A673 (cell line): ENCODE measurements around the gene CTSW. TPM values are rescaled to one million over a fixed set of nuclear protein-coding genes. Genes with fewer than 3 reads are reported as not detected.
A peak's percentile ranks its signal among the peaks of the same experiment; 100 is the strongest.

Experiments
- BruUV-seq: library from RNA; stranded (reverse); fragments of 400-500 nt; replicated peaks from 2 replicates; lab custom pipeline; 2021; lab: Mats Ljungman, UMichigan
- CTCF ChIA-PET: fragments of 300-600 bp; sonication (Branson Sonifier 250); formaldehyde crosslinking; loops from one replicate; lab custom pipeline; 2022; ENCODE audit warnings: antibody characterized with exemption; lab: Charles Lee
- POLR2A ChIA-PET: fragments of 300-600 bp; sonication (Branson Sonifier 250); formaldehyde crosslinking; loops from one replicate; lab custom pipeline; 2022; ENCODE audit warnings: antibody characterized with exemption; ENCODE audit not compliant: low non-redundant PET; lab: Charles Lee
- DNase-seq: peaks from one replicate; pipeline ENCODE4 v3.0.0-alpha.2; 2015; ENCODE audit warnings: low spot score
- H3K27ac ChIP-seq: fragments of 200-600 bp; sonication (generic); 2 replicates; pipeline ENCODE4 v1.5.1; 2016; ENCODE audit warnings: mixed run types, low read depth, mild to moderate bottlenecking, mixed read lengths, antibody characterized with exemption, low read length; ENCODE audit not compliant: poor library complexity, severe bottlenecking
- H3K27me3 ChIP-seq: fragments of 200-600 bp; sonication (generic); replicated peaks from 2 replicates; pipeline ENCODE4 v1.6.1; 2017; ENCODE audit warnings: mixed run types, low read depth, mild to moderate bottlenecking, mixed read lengths, antibody characterized with exemption, low read length; ENCODE audit not compliant: insufficient read depth, poor library complexity
- H3K36me3 ChIP-seq: fragments of 200-600 bp; sonication (generic); 2 replicates; pipeline ENCODE4 v1.6.1; 2016; ENCODE audit warnings: mixed run types, mild to moderate bottlenecking, mixed read lengths, antibody characterized with exemption, low read length; ENCODE audit not compliant: insufficient read depth, poor library complexity, severe bottlenecking
- H3K4me1 ChIP-seq: fragments of 200-600 bp; sonication (generic); 2 replicates; pipeline ENCODE4 v1.6.1; 2017; ENCODE audit warnings: mixed run types, mild to moderate bottlenecking, mixed read lengths, antibody characterized with exemption, low read length; ENCODE audit not compliant: insufficient read depth, poor library complexity, severe bottlenecking
- H3K4me3 ChIP-seq: fragments of 200-600 bp; sonication (generic); 2 replicates; pipeline ENCODE4 v1.5.1; 2016; ENCODE audit warnings: low read depth, mixed run types, mild to moderate bottlenecking, mixed read lengths, low read length; ENCODE audit not compliant: poor library complexity, severe bottlenecking
- H3K9me3 ChIP-seq: fragments of 200-600 bp; sonication (generic); 2 replicates; pipeline ENCODE4 v1.6.1; 2016; ENCODE audit warnings: mixed run types, low read depth, mild to moderate bottlenecking, mixed read lengths, antibody characterized with exemption, low read length; ENCODE audit not compliant: poor library complexity, severe bottlenecking
- CTCF ChIP-seq: fragments of 300-800, 200-600 bp; sonication (generic); conservative IDR thresholded peaks from 2 replicates; pipeline ENCODE4 v1.5.1; 2017; ENCODE audit warnings: low read depth, mild to moderate bottlenecking, antibody characterized with exemption, low read length, moderate library complexity, mixed read lengths
- EZH2 ChIP-seq: fragments of 200-600 bp; sonication (generic); IDR thresholded peaks from 2 replicates; pipeline ENCODE4 v1.6.1; 2017; ENCODE audit warnings: borderline replicate concordance, low read depth, mild to moderate bottlenecking, mixed read lengths, antibody characterized with exemption, low read length; ENCODE audit not compliant: poor library complexity, severe bottlenecking
- intact Hi-C: fragments of 100-400 bp; cut with micrococcal nuclease; formaldehyde crosslinking; loops from one replicate; pipeline ENCODE4 v1.10.0; 2022; ENCODE audit not compliant: unreplicated experiment
- total RNA-seq: library from RNA; stranded (reverse); gene quantifications from 2 replicates; pipeline ENCODE4 v1.2.3, GENCODE V29; 2021

Gene CTSW
- total RNA-seq, 1 experiment from 2014 or later: not detected

GRCh38 chr11:65862191-65862735 lies 17.4 kb upstream of the CTSW start:
- Histone ChIP-seq H3K9me3 (no peaks in the 10 kb centered on the region), H3K4me1 (peaks cover 19% of the 10 kb centered on the region), H3K4me3 (no peak overlapping the region), H3K27ac (no peak overlapping the region), H3K36me3 (peaks cover 54% of the 10 kb centered on the region), H3K27me3 (no peaks in the 10 kb centered on the region)
- no TSS peak for BruUV-seq
- no peak for TF ChIP-seq EZH2
- TF ChIP-seq CTCF: no peak
- ChIA-PET POLR2A (no interaction called here), CTCF (no interaction called here)
- DNase-seq: no peak
- intact Hi-C loops: no loop called here

GRCh38 chr11:65862941-65863888 lies 16.4 kb upstream of the CTSW start:
- no peak overlapping the region for H3K4me3 ChIP-seq
- DNase-seq: peak; percentile 2
- no TSS peak for BruUV-seq

More at GRCh38 chr11:65862941-65863888, 16.4 kb upstream of the CTSW start:
- Histone ChIP-seq H3K4me1 (peaks cover 22% of the 10 kb centered on the region), H3K27me3 (no peaks in the 10 kb centered on the region), H3K27ac (no peak overlapping the region), H3K9me3 (no peaks in the 10 kb centered on the region), H3K36me3 (peaks cover 63% of the 10 kb centered on the region)
- ChIA-PET CTCF (no interaction called here), POLR2A (no interaction called here)
- TF ChIP-seq EZH2: no peak
- no peak for TF ChIP-seq CTCF
- intact Hi-C loops: no loop called here
